NCI-H2171 treated with DMSO at 0.1 percent for 48 hours (cell line): ENCODE results near the gene TEDC1.

Source experiments
- DNase-seq: peaks from one replicate; lab custom pipeline; 2025; lab: John Stamatoyannopoulos, UW

TEDC1 gene

DNA sequence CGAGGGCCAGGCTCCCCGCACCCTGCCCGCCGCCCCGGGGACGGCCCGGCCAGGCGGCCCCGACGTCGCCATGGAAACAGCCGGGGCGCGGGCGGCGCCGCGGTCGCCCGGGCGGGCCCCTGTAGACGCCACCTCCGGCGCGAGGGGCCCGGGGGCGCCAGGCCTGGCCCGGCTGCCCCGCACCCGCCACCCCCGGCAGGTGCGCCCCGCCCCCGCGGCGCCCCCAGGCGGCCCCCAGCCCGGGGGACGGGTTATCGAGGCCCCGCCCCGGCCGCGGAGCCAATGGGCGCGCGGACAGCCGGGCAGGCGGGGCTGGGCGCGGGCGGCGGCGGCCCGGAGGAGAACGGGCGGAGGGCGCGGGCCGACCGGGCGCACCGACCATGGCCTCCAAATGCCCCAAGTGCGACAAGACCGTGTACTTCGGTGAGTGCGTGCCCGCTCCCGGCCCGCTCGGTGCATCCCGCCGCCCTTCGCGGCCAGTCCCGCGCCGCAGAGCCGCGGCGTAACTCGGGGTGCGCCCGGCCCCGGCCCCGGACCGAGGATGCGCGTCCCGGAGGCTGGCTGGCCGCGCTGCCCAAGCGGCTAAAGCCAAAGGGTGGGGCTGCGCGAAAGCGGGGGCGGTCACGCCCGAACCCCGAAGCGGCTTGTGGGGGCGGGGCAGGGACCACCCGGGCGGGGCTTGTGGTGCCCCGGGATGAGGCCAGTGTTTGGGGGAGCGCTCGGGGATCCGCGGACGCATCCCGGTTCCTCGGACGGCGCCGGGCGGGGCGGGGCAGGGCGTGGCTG, 16.4 kb upstream of the TEDC1 start, which contains the start of gene CRIP2:
CRIP2 (plus strand) TSS at position 339 of the 786 bp plus-strand sequence; CDS start at position 381, 42 bp downstream.
- peak; percentile 58 for DNase-seq

DNA sequence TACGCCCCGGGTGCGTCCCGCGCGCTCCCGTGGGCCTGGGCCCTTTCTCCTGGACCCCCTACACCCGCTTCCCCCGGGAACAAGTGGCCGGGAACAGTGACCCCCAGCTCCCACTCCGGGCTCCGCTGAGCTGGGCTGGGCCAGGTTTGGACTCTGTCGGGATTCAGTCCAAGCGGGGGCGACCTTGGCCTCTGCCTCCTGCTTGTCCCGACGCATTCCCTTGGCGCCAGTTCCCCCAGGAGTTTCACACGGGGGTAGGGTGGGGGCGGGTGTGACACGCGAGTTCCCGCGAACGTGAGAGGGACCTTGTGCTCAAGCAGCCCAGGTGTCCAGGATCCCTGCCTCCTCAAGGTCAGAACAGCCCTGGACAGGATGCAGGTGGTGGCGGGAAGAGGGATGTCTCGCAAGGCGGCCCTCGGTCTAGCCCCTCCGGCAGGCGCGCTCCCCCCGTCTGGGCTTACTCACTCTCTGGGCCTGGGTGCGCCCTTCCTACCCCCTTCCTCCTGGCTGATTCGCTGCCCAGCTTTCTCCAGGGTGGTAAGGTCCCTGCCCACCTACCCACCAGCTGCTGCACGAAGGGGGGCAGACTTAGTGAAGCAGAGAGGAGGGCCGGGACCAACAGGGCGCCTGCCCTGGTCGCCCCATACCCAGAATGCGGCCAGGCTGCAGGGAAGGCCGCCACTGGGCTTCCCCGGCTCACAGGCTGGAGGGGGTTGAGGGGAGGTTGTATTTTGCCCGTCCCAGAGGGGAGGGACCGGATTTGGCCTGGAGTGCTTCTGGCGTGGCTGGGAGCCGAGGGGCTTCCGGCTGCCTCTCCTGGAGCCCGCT, 15.6 kb upstream of the TEDC1 start:
- no peak for DNase-seq

DNA sequence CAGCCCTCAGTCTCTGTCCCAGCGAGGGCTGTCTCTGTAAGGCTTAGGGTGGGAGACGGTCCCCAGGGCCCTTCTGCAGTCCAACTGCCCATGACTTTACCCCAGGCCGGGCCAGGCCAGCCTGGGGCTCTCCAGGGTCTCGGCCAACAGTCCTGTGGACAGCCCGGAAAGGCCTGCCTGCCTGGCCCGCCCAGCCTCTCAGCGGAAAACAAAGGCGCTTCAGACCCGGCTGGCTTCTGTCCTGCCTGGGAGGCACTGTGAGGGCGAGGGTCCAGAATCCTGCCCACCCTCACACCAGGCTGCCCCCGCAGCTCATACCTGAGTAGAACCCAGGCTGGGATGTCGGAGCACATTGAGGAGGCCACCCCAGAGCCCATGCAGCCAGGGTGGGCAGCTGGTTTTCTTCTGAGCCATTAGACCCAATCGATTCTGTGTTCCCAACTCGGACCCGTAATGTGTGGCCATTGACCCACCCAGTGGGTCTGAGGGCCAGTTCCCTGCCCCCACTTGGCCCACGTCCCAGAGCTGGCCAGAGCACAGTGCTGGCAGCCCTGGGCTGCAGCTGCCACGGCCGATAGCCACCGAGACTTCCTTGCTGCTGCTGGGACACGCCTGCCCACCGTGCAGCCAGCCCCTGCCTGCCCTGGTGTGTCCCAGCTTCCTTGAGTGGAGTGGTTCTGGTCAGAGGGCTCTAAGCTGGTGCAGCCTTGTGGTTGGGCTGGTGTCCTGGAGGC, 14.8 kb upstream of the TEDC1 start:
- no peak for DNase-seq

DNA sequence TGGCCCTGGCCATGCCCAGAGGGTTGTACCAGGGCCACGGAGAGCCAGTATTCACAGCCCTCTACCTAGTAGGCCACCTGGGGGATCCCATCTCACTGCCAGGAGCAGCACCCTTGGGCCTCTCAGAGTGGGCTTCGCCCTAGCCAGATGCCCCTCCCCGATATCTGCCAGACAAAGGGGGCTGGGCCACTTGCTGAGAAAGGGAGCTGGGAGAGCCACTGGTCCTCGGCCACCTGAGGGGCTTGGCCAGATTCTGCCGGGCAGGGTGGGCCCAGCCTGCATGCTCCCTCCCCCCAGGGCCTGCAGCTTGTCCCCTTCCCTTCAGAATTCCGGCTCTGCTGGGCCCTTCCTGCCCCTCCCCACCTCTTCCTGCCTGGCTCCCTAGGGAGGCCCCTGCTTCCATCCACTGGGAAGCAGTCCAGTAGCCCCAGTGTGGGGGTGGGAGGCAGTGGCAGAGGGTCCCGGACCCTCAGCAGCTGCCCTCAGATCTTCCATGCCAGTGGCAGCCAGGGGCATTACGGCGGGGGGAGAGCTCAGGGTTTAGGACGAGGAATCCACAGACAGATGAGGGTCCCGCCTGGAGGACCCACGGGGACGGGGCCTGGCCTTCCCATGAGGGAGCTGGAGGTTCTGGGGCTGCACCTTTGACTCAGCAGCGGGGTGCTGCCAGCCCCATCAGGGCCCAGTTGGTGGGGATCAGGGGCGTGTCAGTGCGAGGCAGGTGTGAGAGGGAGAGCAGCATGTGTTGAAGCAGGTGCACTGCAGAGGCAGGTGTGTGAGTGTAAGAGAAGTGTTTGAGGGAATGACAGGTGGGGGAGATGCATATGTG, 14.0 kb upstream of the TEDC1 start:
- DNase-seq, result peak; percentile 52

DNA sequence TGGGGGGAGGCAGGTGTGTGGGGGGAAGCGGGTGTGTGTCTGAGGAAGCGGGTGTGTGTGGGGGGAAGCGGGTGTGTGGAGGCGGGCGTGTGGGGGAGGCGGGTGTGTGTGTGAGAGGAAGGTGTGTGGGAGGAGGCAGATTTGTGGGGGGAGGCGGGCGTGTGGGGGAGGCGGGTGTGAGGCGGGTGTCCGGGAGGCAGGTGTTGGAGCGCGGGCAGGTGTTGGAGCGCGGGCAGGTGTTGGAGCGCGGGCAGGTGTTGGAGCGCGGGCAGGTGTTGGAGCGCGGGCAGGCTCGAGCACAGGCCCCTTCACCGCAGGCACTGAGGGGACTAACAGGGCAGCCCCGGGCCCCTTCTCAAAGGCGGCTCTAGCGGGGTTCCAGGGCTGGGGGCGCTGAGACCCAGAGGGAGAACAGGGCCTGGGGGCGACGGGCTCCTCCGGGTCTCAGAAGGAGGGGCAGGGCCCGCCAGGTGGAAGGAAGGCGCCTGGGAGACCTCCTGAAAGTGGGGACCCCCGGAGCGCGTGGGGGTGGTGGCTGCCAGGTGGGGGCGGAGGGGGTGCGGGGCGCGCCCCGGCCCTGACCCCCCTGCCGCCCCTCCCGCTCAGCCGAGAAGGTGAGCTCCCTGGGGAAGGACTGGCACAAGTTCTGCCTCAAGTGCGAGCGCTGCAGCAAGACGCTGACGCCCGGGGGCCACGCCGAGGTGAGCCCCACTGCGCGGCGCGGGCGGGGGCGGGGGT, 13.2 kb upstream of the TEDC1 start:
- peak; percentile 49 for DNase-seq

DNA sequence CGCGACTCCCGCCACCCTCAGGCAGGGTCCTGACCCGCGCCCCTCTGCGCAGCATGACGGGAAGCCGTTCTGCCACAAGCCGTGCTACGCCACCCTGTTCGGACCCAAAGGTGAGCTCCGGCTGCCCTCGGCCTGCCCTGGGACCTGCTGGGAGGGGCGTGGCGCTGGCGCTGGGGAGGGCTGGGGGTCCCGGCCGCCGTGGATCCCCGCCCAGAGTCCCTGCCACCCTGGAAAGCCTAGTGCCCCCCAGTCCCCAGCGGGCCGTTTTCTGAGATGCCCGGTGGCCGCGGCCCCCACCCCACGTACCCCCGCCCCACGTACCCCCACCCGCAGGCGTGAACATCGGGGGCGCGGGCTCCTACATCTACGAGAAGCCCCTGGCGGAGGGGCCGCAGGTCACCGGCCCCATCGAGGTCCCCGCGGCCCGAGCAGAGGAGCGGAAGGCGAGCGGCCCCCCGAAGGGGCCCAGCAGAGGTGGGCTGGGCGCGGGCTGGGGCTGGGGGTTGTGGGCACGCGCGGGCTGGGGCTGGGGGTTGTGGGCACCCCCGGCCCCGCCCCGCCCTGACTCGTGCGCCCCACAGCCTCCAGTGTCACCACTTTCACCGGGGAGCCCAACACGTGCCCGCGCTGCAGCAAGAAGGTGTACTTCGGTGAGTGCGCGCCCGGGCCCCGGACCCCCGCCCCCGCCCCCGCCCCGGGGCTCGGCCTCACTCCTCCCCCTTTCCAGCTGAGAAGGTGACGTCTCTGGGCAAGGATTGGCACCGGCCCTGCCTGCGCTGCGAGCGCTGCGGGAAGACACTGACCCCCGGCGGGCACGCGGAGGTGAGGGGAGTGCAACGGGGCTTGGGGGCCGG, 12.4 kb upstream of the TEDC1 start:
- DNase-seq, result no peak

DNA sequence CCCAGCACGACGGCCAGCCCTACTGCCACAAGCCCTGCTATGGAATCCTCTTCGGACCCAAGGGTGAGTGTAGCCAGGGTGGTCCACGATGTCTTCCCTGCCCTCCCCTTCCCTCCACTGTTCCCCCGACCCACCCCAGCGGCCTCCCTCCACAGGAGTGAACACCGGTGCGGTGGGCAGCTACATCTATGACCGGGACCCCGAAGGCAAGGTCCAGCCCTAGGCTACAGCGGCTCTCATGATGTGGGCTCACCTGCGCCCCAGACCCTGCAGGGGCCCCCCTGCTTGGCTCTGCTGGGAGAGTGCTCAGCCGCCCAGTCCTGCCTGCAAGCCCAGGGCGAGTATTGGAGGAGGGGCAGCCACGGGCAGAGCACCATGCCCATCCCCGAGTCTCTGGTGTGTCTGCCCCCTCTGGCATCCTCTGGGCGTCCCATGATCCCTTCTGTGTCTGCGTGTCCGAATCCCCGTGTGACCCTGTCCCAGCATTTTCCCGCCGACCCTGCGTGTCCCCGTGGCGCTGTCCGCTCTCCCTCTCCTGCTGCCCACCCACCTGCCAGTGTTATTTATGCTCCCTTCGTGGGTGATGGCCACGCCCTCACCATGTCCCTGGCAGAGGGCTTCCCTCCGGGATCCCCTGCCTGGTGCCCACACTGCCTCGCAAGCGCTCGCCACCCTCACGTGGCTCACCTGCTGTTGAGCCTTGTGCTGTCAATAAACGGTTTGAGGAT, 11.5 kb upstream of the TEDC1 start:
- DNase-seq, result peak; percentile 17

DNA sequence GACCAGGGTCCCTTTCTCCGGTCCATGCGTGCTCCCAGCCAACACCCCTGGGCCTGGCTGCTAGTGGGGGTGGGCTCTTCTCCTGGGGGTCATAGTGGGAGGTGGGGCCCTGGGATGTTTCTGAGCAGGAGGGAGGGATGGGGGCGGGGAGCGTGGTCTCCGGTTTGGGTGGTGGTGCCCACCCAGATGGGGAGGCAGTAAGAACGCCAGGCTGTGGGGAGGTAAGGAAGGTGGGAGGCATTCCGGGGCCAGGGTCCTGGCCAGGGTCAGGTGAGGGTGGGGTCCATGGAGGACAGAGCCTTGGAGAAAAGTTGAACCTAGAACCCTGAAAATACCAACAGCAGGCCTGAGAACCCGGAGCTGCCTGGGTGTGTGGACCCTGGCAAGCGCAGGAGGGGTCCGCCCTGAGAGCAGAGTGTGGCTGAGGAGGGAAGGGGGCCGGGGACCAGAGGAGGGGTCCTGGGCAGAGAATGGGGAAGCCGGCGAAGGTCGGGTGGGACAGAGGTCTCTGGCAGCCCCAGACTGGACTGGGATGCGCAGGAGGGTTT, 10.8 kb upstream of the TEDC1 start:
- DNase-seq, result no peak

DNA sequence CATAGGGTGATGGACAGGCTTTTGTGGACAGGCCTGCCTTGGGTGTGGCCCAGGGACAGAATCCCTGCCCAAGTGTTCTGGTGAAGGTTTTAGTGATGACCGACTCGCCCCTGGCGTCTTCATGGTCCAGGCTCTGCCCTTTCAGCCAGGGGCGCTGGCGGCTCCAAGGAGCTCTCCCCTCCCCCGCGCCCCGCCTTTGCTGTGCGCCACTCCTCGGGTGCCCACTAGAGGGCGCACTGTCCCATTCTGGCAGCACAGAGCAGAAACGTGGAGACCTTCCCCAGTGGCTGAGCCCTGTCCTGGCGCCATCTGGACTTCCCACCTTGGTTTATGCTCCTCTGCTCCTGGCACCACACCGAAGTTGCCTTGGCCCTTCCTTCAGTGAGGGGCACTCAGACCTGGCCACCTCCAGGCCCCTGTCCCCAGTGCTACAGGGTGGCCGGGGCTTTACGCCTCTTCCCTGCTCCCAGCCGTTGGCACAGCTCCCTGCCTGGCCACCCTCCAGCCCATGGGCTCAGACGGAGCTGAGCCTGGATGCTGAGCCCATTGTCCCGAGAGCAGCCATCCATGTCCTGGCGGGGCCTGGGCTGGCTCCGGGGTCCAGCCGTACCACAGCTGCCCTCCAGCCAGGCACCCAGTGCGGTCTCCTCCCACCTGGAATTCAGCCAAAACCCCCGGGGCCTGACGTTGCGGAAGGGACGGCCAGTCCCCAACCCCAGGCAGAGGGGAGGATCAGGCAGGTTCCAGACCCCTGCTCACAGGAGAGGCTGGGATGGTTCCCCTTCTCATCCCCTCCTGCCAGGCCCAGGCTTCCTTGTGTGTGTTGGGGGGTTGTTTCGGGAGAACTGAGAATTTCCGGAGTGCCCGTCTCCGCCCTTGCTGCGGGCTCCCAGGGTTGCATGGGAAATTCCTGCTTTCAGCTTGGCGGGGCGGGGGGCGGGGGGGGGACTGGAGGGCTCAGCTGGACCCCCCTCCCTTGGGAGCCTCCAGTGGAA, 9.9 kb upstream of the TEDC1 start:
- peak; percentile 88 for DNase-seq

DNA sequence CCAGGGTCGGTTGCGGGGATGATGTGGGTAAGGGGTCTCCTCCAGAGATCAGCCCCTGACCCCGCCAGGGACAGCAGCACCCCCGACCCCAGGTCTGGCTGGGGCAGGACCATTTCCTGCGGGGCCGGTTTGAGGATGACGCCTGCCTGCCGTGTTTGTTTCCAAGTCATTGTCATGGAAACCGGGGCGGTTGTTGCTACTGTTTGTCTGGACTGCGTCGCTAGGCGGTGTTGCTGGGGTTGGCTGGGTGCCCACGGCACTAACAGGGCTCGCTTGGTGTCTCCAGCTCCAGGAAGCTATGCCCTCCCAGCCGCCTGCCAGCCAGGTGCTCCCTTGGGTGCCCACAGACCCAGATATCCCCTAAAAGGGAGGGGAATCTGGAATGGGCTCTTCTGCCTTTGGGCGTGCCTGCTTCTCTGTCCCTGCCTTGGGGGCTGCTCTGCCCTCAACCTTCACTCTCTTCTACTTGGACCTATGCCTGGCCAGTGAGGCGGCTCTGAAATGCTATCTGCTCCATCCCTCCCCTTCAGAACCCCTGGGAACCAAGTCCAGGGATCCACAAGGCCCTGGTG, 9.1 kb upstream of the TEDC1 start:
- peak; percentile 97 for DNase-seq

DNA sequence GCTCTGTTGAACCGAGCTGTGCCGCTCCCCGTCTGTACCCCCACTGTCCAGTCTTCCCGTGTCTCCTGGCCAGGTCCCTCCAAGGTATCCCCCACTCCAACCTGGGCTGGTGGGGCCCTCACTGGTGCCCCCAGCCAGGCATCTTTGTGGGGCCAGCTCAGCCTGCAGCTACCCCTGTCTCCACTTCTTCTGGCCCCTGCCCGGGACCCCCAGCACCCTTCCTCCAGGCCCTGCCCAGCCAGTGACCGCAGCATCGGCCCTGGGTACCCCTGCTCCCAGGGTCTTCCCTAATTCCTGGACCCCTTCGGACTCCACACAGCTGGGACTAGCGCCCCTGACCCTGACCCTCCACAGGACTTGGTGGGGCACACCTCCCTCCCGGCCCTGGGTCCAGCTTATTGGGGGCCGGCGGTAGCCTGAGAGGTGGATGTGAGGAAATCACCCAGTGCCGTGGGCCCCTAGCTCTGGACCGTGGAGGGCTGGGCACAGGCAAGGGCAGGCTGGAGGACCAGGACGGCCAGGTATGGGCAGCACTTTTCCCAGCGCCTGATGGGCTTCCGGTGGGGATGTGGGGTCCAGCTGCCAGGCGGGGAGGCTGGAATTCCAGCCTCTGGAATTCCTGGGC, 8.4 kb upstream of the TEDC1 start:
- DNase-seq, result no peak

DNA sequence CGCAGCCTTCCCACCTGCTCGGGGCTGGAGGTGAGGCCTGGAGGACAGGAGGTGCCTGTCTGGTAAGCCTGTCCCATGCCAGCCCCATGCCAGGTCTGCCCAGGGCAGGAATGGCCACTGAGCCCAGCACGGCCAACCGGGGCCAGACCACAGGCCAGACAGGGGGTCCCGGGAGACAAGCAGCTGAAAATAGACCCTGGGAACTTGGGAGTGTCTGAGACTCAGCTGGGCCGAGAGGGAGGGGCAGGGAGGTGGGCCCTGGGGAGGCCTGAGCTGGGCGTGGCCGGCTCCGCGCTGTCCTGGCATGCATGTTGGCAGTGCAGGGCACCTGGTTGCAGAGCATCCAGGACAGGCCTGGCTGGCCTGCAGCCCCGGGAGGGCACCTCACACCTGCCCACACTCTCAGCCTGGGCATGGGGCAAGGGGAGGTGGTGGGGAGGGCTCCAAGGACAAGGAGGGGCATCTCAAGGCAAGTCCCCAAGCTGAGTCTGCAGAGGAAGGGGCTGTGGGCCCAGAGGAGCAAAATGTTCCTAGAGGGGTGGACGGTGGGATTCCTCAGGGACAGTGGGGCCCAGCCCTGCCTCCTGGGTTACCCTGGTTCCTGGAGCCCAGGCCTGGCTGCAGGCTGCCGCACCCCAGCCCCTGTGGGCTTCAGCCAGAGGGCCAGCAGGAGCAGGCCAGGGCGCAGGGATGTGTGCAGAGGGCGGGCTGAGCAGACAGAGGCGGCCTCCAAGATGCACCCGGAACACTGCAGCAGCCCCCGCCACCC, 7.6 kb upstream of the TEDC1 start:
- no peak for DNase-seq

DNA sequence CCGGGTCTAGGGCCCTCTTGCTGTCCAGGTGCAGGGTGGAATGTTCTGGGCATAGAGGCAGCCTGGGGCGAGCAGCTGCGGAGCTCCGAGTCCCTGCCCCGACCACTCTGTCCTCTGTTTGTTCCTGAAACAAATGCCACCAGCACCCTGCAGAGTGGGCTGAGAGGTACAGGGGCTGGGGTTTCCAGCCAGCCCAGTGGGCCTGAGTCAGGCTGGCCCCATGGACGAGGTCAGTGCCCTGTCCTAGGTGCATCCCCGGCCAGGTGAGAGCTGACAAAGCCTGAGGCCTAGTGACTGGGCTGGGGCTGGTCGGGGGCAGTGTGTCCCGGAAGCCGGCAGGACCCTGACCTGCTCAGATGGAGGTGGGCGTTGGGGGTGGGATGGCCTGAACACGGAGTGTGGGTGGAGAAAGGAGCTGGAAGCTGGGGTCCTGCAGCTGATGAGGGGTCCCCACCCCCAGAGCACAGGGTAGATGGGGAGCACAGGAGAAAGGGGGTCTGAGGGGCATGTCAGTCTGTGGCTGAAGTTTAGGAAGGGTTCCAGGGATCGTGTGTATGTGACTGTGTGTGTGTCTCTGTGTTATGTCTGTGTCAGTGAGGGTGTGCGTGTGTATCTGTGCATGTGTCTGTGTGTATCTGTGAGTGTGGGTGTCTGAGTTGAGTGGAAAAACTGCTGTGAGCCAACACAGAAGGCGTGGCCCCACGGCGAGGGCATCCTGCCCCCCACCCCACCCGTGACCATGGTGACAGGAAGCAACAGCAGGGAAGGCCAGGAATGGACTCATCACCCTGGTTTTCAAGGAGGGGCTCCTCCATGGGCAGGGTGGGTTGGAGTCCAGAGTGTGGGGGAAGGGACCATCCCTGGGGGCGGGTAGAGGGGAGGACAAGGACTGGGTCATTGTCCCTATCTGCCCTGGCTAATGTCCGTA, 6.7 kb upstream of the TEDC1 start:
- no peak for DNase-seq

DNA sequence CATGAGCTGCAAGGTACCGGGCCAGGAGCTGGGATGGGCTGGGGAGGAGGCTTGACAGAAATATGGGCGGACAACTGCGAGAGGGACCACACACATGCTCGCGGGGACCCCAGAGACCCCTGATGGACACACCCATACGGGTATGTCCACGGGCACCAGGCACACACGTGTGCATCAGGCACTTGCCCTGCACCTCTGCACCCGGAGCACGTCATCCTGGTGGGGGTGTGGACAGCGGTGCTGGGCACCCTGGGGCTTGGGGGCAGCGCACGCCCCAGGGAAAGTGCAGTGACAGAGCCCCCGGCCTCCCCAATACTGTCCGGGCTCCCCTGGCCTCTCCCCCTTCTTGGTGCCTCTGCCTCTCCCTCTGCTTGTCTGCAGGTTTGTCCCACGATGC, 6.1 kb upstream of the TEDC1 start:
- no peak for DNase-seq

DNA sequence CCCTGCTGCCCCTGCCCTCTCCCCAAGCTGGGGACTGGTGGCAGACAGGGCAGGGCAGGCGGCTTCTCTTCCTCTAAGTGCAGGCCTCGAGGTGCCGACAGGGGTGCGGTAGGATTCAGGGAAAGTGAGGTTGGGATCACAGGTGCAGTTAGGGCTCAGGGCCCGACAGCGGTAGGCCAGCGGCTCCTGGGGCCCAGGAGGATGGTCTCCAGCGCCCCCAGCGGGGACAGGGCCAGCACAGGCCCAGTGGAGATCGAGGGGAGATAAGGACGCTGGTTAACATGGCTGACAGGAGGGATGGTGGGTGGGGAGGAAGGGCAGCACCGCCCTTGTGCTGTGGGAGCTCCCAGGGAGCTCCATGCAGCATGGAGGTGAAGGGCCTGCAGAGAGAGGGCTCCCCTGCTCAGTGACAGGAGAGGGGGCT, 5.3 kb upstream of the TEDC1 start:
- no peak for DNase-seq
